Skin epidermis (tissue), 12 donors: ENCODE data around the gene MRFAP1.
A peak's percentile ranks its signal among the peaks of the same experiment; 100 is the strongest.

ENCODE experiments used
- H3K27ac ChIP-seq, 21 experiments: fragments of 200-600 bp; sonication (generic) in 11 of 21; one replicate each; pipeline ENCODE4 v1.5.0; 2020; ENCODE audit warnings: mild to moderate bottlenecking in 3 of 21, inconsistent platforms in 2 of 21, moderate library complexity in 2 of 21
- H3K4me3 ChIP-seq, 7 experiments: fragments of 200-600 bp; sonication (generic) in 2 of 7; one replicate each; pipeline ENCODE4 v1.5.0; 2020; ENCODE audit warnings: inconsistent platforms in 2 of 7, mild to moderate bottlenecking in 2 of 7, moderate library complexity in 1 of 7

Gene MRFAP1

DNA sequence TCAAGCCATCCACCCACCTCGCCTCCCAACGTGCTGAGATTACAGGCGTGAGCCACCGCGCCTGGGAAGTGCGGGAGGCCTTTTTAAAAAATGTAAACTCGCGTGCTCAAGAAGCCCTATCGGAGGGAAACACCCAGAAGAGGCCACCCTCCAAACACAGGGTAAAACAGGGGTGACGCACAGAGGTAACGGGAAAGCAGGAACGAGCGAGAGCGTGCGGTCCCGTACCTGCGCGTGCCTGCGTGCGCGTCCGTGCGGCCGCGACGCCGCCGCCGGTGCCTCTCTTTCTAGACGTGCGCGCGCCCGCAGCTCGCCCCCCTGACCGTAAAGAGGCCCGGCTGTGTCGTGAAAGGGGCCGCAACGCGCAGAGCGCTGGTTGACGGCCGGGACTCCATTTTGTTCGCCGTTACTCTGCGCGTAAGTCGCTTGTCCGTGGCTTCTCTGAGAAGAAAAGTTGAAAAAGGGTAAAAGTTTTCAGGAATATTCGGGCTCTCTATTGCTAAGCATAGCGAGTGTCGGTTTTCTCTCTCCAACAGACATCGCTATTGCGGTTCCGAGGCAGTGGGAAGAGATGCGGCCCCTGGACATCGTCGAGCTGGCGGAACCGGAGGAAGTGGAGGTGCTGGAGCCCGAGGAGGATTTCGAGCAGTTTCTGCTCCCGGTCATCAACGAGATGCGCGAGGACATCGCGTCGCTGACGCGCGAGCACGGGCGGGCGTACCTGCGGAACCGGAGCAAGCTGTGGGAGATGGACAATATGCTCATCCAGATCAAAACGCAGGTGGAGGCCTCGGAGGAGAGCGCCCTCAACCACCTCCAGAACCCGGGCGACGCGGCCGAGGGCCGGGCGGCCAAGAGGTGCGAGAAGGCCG is at the start of gene MRFAP1:
MRFAP1 (plus strand) TSS at position 394 of the 872 bp plus-strand sequence; CDS start at position 572, 178 bp downstream.
- Histone ChIP-seq H3K27ac (peak within 1 kb of the TSS; percentile 66 to 97 (median 90)), H3K4me3 (peak within 1 kb of the TSS; percentile 61 to 98 (median 88))

DNA sequence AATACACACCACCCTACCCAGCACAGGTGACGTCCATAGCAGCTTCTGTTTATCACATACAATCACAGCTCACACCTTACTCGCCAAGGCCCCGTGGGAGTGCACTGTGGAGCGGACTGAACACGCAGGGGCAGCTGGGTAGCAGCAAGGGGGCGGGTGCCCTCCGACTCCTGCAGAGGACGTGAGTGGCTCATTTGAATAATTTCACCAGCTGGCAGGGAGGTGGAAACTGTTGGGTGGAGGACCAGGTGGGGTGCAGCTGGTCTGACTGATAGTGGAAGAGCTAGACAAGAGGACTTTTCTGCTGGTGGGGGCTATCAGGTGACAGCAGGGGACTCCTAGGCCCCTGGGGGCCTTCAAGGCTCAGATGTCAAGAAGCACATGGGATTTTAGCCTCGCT is 49.2 kb upstream of the MRFAP1 start:
- Histone ChIP-seq H3K4me3 (no peak overlapping the region), H3K27ac (no peak overlapping the region)

DNA sequence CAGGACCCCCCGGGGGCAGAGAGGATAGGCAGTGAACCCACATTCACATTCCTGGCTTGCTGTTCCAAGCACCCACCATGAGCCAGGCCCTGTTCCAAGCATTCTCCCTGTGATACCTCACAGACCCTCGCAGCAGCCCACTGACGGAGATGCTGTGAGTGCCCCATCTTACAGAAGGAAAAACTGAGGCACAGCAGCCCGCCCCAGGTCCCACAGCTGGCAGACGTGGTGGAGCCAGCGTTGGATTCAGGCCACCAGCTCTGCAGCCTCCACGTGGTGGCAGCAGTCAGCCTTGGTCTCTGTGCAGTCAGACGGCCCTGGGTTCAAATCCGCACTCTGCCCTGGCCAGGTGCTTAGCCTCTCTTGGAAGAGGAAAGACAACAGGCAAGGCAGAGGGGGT is 48.7 kb upstream of the MRFAP1 start:
- Histone ChIP-seq H3K4me3 (no peak overlapping the region), H3K27ac (no peak overlapping the region)

DNA sequence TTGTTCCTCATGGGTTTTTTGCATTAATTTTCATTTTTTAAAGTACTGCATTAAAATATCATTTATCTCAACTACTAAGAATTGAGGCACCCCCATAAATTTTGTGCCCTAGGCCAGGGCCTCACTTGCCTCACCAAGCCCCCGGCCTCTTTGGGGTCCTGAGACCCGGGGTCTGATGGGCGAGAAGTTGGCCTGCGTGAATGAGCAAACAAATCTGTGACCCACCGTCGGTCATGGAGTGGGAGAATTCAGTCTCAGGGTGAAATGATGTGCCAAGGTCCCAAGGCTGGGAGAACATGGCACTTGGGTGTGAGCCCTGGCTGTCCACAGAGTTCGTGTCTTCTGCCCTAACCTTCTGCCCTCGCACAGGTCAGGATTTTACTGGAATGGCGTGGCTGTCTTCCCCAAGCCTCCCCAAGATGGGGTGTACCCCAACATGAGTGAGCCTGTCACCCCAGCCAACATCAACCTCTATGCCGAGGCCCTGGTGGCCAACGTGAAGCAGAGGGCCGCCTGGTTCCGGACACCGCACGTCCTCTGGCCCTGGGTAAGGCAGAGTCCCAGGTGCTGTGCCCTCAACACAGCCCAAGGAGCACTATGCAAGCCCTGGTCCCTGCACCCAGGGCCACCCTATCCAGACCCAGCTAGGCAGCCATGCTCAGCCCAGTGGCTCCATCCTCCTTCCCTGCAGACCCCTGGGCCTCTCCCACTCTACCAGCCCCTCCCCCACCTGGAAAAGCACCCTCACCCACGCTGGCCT is 47.5 kb upstream of the MRFAP1 start:
- H3K27ac ChIP-seq = no peak overlapping the region
- no peak overlapping the region for H3K4me3 ChIP-seq

DNA sequence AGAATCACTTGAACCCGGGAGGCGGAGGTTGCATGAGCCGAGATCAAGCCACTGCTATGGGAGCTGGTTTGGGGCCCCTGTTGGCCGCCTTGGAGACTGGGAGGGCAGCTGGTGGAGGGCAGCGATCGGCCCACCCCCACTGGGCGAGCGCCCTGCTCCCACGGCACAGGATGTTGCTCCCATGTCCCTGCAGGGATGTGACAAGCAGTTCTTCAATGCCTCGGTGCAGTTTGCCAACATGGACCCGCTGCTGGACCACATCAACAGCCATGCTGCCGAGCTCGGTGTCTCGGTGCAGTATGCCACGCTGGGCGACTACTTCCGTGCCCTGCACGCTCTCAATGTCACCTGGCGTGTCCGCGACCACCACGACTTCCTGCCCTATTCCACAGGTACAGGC is 46.1 kb upstream of the MRFAP1 start:
- no peak overlapping the region for H3K4me3 ChIP-seq
- no peak overlapping the region for H3K27ac ChIP-seq

DNA sequence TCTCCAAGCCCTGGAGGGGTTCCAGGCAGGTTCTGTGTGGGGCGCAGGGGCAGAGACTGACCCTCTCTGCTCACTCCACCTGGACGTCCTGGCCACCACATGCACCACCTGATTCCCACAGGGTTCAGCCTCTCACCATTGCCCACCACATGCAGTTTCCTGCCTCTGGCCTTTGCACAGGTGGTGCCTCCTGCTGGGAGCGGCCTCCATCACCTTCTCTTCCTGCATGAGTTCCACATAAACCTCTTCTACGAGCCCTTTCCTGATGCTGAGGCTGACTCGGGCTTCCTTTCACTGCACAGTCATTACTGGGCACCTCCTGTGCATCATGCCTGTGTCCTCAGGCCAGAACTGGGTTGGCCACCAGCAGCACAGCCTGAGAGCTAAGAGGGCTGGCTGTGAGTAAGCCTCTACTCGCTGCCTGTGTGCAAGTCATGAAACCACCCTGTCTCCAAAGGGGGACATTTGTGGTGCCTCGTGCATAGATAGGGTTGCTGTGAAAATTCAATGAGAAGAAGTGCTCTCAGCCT is 45.6 kb upstream of the MRFAP1 start:
- Histone ChIP-seq H3K27ac (no peak overlapping the region), H3K4me3 (no peak overlapping the region)

DNA sequence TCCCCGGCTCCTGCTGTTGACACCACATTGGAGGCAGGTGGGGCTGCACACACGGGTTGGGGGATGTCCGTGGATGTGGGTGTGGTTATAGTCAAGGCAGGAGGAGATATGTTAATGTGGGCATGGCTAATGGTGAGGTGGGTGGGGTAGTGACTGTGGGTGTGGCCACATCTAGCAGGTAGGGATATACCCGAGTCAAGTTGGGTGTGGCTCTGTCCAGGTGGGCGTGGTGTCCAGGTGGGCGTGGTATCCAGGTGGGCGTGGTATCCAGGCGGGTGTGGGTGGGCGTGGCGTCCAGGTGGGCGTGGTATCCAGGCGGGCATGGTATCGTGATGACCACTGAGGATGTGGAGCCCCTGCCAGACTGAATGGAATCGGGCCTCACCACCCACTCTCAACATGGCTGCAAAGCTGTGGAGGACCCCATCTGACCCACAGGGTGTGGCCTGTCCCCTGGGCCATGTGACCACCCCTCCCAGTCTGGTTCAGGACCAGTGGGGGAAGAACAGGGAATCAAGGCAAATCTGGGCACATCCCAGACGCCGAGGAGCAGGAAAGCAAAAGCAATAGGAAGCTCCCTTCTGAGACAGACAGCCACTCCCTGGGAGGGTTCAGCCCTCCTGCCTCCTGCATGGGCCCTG is 44.5 kb upstream of the MRFAP1 start:
- Histone ChIP-seq H3K27ac (no peak overlapping the region), H3K4me3 (no peak overlapping the region)

DNA sequence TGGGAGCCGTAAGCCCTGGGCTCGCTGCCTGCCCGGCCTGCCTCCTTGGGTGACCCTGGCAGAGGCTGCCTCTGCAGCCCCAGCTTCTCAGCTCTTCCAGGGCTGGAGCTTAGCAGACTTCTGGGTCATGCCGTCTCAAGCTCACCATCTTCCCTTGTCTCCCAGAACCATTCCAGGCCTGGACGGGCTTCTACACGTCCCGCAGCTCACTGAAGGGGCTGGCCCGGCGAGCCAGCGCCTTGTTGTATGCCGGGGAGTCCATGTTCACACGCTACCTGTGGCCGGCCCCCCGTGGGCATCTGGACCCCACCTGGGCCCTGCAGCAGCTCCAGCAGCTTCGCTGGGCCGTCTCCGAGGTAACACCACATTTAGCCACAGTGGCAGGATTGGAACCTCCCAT is 43.5 kb upstream of the MRFAP1 start:
- Histone ChIP-seq H3K4me3 (no peak overlapping the region), H3K27ac (no peak overlapping the region)

DNA sequence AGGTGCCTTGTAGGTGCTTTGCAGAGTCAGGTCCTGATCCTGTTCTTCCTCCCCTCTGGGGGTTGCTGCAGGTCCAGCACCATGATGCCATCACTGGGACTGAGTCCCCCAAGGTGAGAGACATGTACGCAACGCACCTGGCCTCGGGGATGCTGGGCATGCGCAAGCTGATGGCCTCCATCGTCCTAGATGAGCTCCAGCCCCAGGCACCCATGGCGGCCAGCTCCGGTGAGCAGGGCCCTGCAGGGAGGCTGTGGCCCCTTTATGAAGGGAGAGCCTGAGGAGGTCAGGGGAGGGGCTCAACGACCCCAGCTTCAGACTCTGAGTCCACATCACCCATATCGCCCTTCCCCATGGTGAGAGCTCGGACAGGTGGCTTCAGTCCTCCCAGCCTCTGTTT is 42.4 kb upstream of the MRFAP1 start:
- Histone ChIP-seq H3K4me3 (no peak overlapping the region), H3K27ac (no peak overlapping the region)

DNA sequence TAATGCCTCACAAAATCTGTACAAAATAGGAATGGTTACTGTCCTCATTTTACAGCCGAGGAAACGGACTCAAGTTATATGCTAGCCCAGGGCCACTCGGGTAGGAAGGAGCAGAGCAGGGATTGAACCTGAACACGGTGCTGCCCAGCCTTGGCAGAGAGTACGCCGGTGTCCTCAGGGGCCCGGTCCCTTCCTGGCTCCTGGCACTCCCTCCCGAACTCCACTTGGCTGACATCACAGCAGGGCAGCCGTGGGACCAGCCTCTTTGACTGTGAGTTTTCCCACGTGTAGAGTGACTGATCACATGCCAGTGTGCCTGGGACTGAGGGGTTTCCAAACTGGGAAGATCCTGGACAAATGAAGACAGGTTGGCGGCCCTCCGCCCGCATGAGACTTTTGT is 41.8 kb upstream of the MRFAP1 start:
- H3K4me3 ChIP-seq = no peak overlapping the region
- H3K27ac ChIP-seq = no peak overlapping the region

DNA sequence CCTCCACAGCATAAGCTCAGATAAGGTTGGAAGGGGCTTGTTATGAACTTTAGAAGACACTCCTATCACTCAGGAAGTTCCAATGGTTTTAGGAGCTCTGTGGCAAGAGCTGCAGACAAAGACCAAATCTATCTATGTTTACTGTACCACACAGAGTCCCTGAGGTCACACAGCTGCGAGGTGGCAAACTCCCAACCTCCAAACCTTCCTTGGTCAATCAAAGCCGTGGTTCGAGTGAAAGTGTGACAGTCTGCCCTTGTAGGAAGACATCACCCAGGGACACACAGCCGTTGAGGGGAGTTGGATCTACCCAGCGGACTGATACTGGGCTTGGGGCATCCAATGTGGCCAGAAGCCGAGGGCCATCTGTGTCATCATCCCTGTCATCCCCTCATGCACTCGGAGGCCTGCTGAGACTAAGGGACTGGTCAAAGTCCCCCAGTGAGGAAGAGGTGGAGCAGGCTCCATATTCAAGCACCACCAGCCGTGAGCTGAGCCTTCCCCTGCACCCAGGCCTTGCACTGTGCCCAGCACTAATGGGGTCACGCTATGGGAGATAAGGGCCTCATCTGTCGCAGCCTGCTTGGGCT is 38.7 kb upstream of the MRFAP1 start:
- Histone ChIP-seq H3K27ac (no peak overlapping the region), H3K4me3 (no peak overlapping the region)

DNA sequence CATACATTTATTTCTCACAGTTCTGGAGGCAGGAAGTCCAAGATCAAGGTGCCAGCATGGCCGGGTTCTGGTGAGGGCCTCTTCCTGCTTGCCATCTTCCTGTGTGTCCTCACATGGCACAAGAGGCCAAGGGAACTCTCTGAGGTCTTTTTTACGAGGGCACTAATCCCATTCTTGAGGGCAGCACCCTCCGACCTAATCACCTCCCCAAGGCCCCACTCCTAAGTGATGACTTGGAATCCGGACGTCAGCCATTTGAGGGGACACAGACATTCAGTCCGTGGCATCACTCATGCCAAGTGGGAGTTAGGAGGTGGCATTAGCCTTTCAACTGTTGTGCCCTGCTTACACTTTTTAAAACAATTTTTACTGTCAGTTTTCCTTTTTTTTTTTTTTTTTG is 38.2 kb upstream of the MRFAP1 start:
- no peak overlapping the region for H3K4me3 ChIP-seq

DNA sequence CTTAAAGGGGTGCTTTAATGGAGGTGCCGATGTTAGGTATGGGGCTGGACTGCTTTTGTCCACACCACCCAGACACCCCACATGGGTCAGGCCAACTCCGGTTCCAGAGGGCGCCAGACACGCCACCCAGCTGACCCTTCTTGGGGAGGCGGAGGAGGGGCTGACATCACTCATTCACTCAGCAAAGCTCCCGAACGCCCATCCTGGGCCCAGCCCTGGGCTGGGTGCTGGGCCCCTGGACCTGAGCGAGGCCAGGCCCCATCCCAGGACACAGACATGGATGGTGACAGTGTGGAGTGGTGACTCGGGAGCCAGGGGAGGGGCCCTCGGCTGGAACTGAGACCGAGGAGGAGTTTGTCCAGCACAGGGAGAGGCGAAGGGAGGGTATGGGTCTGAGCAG is 37.4 kb upstream of the MRFAP1 start:
- Histone ChIP-seq H3K4me3 (no peak overlapping the region), H3K27ac (no peak overlapping the region)

More for the DNA sequence above, 38.2 kb upstream of the MRFAP1 start:
- no peak overlapping the region for H3K27ac ChIP-seq

DNA sequence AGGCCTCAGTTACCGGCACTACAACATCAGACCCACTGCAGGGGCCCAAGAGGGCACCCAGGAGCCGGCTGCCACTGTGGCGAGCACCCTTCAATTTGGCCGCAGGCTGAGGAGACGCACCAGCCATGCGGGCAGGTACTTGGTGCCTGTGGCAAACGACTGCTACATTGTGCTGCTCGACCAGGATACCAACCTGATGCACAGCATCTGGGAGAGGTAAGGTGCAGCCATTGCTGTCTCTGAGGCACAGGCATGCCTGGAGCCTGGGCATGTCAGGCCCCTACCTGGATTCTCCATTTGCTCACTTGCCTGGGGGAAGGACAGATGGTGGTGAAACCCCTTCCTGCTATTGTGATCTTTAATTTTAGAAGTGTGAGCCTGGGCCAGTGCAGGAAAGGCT is 35.4 kb upstream of the MRFAP1 start:
- H3K27ac ChIP-seq = no peak overlapping the region
- no peak overlapping the region for H3K4me3 ChIP-seq

DNA sequence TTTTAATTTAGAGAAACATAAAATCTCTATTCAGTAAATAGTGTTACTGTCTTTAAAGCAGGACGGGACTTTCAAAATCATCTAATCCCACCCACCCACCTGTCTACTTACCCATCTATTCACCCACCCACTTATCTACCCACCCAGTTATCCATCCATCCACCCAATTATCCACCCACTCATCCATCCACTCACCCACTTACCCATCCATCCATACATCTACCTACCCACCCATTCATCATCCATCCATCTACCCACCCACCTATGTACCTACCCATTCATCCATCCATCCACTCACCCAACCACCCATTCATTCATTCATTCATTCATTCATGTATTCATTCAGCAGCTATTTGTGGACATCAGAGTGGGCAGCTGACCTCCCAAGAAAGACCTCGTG is 34.9 kb upstream of the MRFAP1 start:
- Histone ChIP-seq H3K27ac (no peak overlapping the region), H3K4me3 (no peak overlapping the region)

DNA sequence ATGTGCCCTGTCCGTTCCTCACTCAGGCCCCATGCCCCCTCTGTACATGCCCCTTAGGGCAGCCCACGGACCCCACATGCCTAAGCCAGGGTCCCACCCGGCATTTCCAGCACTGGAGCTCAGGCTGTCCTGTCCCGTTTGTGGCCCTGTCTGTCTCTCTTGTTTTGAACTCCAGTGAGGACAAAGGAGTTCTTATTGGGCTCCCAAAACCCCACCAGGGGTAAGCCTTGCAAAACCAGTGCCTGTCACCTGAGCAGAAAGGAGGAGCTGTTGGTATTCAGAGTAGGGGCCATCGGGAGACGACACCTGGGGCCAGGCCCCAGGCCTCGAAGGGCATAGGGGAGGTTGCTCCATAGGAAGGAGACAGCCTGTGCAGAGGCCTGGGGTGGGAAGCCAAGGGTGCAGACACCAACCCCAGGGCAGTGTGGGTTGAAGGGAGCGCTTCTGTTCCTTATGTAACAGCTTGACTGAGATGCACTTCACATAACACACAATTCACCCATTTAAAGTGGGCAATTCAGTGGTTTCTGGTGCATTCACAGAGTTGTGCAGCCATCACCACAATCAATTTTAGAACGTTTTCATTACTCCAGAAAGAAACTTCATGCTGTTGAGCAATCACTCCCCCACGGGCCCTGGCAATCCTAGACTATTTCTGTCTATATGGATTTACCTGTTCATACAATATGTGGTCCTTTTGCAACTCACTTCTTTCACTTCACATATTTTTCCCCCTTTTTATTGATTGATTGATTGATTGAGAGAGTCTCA is 33.8 kb upstream of the MRFAP1 start:
- H3K27ac ChIP-seq = no peak overlapping the region
- H3K4me3 ChIP-seq = no peak overlapping the region

DNA sequence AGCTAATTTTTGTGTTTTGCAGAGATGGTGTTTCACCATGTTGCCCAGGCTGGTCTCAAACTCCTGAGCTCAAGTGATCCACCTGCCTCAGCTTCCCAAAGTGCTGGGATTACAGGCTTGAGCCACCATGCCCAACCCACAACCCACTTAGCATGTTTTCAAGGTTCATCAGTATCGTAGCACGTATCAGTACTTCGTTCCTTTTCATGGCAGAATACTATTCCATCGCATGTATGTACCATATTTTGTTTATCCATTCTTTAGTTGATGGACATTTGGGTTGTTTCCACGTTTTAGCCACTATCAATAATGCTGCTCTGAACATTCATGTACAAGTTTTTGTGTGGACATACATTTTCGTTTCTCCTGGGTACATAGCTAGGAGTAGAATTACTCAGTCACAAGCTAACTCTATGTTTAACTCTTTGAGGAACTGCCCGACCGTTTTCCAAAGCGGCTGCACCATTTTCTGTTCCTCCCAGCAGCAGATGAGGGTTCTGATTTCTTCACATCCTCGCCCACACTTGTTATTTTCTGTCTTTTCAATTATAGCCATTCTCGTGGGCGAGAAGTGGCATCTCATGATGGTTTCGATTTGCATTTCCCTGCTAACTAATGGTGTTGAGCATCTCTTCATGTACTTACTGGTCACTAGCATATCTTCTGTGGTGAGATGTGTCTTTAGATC is 33.0 kb upstream of the MRFAP1 start:
- no peak overlapping the region for H3K27ac ChIP-seq
- H3K4me3 ChIP-seq = no peak overlapping the region

DNA sequence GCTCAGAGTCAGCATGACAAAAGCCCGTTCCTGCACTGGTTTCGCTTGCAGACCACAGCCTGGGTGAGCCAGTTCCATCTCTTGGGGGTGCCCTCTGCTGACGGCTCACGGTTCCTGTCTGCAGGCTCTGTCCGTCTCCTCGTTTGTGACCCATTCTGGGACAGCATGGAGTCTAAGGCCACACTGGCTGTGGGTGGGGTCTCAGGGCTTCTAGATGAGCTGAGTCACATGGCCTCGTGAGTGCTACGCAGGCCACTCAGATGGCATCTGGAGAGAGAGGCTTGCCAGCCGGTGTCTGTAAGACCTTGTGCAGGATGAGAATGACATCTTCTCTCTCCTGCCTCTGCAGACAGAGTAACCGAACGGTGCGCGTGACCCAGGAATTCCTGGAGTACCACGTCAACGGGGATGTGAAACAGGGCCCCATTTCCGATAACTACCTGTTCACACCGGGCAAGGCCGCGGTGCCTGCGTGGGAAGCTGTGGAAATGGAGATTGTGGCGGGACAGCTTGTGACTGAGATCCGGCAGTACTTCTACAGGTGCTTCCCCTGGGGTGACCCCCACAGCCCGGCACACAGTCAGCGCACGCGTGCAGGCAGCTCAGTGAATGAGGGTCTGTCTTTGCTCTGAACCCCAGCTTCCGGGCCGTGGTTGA is 31.6 kb upstream of the MRFAP1 start:
- no peak overlapping the region for H3K4me3 ChIP-seq
- H3K27ac ChIP-seq = no peak overlapping the region
